ENCODE data around the gene LIMK1.
"Not testable (repeated sequence)": the region's sequence is repeated elsewhere in the genome, so short reads cannot be mapped to it uniquely, and the experiment has no call there.

Gene LIMK1

DNA sequence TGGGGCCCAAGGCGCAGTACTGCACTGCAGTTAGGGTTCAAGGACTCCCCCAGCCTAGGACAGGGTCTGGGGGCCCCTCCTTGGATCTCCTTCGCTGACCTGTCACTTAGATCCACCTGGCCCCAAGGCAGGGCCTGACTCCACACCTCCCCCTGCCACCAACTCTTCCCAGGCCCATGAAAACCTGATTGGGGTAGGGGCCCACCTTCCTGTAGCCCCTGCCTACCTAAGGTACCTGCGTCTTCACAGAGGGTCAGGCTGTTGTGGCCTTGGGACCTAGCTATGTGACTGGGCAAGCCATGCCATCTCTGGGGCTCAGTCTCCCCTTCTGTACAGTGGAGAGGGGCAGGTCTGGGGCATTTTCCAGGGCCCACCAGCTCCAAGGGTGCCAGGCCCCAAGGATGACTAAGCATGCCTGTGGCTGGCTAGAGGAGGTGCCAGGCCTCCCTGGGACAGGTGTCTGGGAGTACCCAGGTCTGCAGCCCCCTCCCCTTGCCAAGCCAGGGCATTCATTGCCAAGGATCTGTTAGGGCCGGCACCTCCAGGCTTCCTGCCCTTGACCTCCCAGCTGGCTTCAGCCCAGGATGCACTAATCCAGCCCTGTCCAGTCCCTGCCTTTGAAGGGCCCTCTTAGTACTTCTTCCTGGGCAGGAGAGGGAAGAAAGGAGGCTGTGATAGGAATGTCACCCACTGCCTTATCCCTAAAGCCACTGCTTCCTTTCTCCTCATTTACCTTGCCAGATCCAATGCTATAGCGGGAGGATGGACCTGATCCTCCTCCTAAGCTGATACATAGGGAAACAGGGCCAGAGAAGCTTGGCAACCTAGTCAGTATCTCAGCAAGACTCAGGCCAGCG, 1.3 kb downstream of the LIMK1 start:
- DNase-seq, result no peak

DNA sequence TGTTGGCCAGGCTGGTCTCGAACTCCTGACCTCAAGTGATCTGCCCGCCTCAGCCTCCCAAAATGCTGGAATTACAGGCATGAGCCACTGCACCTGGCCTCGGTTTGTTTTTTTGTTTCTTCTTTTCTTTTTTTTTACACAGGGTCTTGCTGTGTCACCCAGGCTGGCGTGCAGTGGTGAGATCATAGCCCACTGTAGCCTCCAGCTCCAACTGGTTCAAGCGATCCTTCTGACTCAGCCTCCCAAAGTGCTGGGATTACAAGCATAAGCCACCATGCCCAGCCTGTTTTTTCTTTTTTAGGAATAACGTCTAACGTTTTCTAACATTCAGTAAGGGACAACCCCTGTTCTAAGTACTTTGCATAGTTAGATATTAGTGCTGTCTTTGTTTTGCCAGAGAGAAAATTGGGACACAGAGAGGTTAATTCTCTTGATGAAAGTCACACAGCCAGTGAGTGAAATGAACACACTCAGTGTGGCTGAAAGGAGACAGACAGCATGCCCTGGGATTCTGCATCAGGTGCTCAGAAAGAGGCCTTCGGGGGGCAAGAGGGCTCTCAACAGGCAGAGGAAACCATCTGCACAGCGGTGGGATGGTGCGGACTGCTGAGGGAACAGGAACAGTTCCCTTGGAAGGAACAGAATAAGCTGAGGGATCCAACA, 4.3 kb downstream of the LIMK1 start:
- DNase-seq, result no peak

DNA sequence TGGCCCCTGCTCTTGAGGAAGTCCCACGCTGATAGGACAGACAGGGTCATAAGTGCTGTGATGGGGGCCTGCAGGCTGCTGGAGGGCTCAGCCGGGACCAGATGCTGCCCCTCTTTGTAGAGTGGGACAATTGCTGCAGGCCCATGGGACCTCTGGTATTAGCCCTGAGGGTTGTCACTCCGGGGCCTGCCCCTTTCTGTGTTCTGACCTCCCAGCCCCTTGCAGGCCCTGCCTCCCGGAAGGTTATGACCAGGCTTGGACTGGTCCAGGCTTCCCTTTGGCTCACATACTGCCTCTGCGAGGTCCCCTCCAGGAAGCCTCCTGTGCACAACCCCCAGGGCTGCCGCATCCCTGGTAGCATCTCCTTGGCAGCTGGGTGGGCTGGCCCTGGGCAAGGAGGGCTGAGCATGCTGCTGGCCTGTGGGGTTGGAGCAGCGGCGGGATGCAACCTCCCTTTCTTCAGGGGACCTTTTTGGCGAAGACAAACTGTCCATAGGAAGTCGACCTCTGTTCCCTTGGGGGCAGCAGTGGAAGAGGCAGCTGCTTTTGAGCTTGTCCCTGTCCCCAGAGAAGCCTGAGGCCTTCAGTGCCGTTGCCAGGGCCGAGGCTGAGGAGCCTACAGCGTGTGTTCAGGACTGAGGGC, 8.8 kb downstream of the LIMK1 start:
- DNase-seq, result no peak

DNA sequence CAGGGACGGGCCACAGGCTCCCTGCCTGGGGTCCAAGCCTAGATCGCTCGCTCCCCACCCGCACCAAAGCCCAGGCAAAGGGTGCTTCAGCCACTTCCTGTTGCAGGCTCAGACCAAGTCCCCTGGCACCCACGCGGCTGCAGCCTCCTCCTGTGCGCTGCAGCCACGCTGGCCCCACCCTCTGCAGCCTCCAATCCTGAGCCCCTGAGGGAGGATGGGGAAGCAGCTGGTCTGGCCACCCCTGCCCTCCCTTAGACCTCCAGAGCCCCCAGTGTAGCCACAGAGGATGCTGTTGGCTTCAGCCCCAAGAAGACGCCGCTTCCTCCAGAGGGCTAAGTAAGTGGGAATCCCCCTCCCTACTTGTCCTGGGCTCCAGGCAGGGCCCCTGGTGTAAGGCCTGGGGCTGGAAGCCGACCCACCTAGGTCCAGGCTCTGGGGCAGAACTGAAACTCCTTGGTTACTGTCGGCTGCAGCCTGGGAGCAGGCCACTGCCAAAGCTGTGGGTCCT, 9.4 kb downstream of the LIMK1 start:
- DNase-seq, result no peak

DNA sequence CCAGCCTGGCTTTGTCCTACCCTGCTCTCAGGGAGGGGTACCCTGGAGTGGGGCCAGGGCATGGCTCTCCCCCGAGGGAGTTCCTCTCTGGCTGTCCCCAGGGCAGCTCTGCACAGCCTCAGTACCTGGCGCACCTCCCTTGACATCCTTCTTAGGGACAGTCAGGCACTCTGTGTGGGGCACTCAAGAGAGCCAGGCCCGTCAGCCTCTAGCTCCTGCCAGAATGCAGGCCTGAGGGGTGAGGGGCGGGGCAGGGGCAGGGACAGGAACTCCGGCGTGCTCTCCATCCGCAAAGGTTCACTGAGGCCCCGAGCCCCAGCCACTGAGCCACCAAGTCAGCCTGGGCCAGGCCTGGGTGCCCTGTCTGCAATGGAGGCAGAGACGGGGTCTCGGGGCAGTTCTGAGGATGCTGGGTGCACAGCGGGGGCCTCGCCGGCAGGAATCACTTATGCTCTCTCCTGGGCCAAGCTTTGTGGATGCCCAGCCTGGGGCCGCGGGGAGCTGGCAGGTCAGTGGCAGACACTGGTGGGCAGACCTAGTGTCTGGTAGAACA, 10.1 kb downstream of the LIMK1 start:
- DNase-seq, result no peak

DNA sequence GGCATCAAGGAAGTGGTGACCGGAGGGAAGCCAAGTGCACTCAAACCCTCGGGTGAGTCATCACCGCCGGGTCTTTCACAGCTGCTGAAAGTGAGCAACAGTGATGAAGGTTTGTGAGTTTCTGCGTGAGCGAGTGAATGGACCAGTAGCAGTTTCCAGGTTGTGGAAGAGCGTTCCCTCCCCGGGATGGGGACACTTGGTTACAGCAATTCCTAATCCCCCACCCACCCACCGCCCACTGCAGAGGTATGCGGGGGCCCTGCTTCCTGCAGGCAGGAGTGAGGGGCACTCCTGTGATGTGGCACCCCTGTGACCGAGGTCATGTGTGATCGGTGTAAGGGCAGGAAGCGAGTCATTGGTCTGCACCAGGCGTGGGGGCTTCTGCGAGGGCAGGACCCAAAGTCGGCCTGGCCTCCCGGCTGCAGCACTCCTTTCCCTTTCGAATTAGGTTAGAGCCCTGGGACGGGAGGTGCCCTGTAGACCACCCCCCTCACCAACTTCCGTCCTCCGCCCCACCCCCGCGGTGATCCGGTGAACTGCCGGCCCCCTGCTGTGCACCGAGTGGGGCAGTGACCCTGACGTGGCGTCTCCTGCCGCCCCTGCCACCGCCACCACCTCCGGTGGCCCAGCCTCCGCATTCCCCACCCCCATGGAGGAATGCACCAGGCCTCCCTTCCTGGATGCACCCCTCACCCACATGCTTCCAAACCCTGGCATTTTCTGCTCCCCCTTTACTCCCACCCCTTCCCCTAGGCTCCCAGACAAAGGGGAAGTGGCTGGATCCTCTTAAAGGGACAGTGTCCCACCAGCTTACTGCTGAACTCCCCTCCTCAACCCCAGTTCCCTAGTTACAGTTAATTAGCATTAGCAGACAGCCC, 10.9 kb downstream of the LIMK1 start:
- no peak for DNase-seq

DNA sequence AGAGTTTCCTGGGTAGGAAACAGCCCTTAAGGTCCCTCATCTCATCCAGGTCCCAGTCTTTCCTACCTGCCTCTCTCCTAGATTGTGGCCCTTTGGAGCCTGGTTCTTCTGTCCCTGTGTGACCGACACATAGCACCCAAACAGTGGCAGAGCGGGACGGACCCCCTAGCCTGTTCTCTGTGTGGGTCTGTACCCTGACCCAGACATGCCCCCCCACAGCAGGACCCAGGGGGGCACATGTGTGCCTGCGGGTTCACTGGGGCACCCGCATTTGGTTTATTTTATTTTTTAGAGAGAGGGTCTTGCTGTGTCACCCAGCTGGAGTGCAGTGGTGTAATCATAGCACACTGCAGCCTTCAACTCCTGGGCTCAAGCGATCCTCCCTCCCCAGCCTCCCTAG, 11.5 kb downstream of the LIMK1 start:
- DNase-seq, result no peak

DNA sequence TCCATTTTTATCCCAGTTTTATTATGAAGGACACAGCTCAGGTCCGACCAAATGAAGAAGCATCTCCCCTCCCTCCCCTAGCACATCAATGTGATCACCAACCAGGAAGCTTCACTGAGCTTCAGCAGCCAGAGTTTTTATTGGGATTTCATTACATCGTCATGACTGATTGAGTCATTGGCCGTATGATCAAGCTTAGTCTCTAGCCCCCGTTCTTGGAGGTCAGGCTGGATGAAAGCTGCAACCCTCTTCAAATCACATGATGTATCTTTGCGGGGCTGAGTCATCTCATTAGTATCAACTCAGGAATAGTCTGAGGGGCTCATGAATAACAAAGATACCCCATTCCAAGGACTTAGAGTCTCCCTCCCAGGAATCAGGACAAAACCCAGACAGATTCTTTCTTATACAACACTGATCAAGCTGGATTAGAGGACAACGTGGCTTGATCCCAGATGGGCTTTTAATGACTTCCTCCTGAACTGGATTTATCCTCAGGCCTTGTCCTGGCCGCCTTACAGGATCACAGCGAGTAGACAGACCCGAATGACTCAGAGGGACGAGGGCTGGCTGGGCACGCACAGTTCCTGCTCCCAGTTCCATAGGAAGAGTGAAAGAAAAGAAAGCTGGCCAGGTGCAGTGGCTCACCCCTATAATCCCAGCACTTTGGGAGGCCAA, 14.5 kb downstream of the LIMK1 start:
- DNase-seq, result no peak

DNA sequence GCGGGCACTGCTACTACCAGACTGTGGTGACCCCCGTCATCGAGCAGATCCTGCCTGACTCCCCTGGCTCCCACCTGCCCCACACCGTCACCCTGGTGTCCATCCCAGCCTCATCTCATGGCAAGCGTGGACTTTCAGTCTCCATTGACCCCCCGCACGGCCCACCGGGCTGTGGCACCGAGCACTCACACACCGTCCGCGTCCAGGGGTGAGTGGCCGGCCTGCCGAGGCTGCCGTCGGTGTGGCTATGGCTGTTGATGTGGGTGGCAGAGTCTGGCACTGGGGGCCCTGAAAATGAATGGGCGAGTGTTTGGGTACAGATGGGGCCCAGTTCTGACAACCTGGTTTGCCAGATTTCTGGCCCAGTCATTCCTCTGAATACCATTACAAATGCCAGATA, 15.4 kb downstream of the LIMK1 start:
- no peak for DNase-seq

DNA sequence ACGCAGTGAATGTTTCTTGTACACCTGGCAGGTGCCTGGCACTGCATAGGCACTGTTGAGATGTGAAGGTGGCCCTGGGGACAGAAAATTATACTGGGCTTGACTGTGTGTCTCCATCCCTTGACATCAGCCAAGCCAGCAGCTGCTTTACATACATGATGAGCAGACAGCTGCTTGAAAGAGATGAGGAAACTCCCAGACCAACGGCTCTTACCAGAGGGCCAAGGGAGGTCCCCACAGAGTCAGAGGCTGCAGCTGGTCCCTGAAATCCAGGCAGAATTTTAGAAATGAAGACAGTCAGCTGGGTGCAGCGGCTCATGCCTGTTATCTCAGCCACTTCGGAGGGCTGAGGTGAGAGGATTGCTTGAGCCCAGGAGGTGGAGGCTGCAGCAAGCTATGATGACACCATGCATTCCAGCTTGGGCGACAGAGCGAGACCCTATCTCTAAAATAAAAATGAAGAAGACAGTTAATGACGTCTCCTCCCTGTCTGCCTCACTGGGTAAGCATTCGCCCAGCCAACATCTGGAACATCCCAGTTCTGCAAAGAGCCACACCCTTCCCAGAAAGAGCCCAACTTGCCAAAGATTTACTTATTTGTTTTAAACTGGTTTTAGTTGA, 17.6 kb downstream of the LIMK1 start:
- no peak for DNase-seq

DNA sequence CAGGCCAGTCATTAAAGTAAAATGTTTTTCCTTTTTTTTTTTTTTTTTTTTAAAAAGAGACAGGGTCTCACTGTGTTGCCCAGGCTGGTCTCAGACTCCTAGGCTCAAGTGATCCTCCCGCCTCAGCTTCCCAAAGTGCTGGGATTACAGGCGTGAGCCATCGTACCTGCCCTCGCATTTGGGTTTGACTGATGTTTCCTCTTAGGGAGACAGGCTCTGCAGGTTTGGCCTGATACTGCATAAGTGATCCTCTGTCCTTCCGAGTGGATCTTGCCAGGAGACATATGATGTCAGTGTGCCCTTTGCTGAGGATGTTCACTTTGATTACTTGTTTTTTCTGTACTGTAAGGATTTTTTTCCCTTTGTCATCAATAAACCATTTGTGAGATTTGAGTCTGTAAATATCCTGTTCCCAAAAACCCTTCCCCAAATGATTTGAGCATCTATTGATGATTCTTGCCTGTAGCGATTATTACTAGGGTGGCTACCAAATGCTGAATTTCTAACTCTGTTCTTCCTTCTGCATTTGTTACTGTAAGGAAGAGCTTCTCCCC, 19.7 kb downstream of the LIMK1 start:
- DNase-seq, result no peak

DNA sequence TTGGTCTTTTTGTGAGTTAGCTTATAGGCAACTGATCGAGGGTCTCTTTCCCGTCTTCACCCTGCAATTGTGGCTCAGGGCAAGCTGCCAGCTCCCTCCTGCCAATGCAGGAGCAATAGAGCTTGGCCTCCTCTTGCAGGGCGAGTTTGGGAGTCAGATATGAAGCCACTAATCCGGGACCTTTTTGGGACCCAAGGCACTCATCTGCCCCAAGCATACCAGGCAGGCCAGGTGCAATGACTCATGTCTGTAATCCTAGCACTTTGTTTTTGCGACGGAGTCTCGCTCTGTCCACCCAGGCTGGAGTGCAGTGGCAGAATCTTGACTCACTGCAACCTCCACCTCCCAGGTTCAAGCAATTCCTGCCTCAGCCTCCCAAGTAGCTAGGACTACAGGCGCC, 21.1 kb downstream of the LIMK1 start:
- no peak for DNase-seq

DNA sequence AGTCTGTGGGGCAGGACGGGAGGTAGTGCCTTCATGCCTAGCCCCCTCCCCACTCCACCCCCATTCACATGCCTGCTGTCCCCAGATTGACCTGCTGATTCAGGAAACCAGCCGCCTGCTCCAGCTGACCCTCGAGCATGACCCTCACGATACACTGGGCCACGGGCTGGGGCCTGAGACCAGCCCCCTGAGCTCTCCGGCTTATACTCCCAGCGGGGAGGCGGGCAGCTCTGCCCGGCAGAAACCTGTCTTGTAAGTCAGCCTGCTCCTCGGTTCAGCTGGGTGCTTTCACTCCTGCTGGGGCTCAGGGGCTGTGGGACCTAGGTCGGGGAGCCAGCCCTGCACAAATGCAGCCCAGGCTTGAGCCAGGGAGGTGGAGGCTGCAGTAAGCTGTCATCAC, 22.4 kb downstream of the LIMK1 start:
- DNase-seq, result no peak

DNA sequence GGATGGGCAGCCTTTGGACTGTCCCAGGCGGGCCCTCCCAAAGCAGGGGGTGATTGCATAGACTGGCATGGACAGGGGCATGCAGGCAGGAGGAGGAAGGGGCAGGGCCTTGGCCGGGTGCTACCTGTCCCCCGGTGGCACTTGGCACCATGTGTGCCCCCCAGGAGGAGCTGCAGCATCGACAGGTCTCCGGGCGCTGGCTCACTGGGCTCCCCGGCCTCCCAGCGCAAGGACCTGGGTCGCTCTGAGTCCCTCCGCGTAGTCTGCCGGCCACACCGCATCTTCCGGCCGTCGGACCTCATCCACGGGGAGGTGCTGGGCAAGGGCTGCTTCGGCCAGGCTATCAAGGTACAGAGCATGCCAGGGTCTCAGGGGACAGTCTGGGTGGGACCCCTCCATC, 23.2 kb downstream of the LIMK1 start:
- DNase-seq, result no peak

DNA sequence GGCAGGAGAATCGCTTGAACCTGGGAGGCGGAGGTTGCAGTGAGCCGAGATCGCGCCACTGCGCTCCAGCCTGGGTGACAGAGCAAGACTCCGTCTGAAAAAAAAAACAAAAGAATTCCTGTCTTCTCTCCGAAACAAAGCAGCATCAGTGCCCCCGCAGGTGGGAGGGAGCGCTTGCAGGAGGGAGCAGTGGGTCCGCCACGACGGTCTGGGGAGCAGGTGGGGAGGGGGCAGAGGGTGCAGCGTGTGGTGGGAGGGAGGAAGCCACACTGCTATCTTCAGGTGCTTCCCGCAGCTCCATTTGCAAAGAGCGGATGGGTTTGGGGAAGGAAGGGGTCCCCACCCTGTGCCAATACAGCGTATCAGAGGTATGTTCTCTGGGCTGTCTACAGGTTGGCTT, 31.7 kb downstream of the LIMK1 start:
- no peak for DNase-seq

DNA sequence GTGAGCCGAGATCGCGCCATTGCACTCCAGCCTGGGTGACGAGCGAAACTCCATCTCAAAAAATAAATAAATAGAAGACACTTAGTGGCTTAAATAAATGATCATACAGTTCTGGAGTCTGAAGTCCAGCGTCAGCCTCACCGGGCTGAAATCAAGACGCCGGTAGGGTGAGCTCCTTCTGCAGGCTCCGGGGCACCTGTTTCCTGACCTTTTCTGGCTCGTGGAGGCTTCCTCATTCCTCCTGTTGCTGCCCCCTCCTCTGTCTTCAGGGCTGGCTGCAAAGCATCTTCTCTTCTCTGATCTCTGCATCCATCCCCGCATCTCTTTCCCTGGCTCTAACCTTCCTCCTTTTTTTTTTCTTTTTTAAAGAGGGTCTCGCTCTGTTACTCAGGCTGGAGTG, 32.8 kb downstream of the LIMK1 start:
- no peak for DNase-seq

DNA sequence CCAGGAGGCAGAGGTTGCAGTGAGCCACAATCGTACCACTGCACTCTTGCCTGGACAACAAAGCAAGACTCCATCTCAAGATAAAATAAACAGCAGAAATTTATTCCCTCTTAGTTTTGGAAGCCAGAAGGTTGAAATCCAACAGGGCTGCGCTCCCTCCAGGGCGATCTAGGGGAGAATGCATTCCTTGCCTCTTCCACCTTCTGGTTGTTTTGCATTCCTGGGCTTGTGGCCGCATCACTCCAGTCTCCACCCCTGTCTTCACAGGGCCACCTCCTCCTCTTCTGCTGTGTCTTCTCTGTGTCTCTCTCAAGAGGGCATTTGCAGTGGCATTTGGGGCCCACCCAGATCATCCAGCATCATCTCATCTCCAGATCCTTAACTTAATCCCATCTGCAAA, 36.2 kb downstream of the LIMK1 start:
- DNase-seq, result no peak

DNA sequence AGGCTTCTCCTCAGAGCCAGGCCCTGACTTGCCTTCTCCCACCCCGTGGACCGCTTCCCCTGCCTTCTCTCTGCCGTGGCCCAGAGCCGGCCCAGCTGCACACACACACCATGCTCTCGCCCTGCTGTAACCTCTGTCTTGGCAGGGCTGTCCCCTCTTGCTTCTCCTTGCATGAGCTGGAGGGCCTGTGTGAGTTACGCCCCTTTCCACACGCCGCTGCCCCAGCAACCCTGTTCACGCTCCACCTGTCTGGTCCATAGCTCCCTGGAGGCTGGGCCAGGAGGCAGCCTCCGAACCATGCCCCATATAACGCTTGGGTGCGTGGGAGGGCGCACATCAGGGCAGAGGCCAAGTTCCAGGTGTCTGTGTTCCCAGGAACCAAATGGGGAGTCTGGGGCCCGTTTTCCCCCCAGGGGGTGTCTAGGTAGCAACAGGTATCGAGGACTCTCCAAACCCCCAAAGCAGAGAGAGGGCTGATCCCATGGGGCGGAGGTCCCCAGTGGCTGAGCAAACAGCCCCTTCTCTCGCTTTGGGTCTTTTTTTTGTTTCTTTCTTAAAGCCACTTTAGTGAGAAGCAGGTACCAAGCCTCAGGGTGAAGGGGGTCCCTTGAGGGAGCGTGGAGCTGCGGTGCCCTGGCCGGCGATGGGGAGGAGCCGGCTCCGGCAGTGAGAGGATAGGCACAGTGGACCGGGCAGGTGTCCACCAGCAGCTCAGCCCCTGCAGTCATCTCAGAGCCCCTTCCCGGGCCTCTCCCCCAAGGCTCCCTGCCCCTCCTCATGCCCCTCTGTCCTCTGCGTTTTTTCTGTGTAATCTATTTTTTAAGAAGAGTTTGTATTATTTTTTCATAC, 38.0 kb downstream of the LIMK1 start:
- DNase-seq, result no peak

DNA sequence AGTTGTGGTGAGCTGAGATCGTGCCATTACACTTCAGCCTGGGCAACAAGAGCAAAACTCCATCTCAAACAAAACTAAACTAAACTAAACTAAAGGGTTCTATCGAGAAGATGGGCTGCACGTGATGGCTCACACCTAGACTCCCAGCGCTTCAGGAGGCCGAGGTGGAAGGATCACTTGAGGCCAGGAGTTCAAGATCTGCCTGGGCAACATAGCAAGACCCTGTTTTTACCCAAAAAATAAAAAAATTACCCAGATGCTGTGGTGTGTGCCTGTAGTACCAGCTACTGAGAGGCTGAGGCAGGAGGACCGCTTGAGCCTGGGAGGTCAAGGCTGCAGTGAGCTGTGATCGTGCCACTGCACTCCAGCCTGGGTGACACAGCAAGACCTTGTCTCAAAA, 40.3 kb downstream of the LIMK1 start:
- not testable (repeated sequence) for DNase-seq

DNA sequence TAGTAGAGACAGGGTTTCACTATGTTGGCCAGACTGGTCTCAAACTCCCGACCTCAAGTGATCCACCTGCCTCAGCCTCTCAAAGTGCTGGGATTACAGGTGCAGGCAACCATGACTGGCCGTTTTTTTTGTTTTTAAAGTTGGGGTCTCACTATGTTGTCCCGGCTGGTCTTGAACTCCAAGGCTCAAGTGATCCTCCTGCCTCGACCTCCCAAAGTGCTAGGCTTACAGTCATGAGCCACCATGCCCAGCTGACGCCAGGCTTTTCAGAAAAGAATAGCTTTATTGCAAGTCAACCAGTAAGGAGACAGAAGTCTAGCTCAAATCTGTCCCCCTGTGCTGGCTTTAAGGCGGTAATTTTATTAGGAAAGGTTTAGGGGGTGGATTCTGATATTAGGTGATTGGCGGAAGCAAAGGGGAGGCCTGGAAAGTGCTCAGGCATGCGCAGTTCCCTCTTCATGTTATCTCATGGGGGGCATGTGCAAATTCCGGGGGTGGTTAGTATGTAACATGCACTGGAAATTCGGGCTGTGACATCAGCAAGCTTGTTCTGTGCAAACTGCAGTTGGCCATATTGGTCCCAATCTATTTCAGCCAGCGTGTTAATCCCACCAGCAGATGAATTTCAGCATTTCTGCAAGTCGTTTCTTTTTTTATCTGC, 42.7 kb downstream of the LIMK1 start:
- DNase-seq, result no peak
